GM18499 (cell line): Measurements from ENCODE around the gene ARID3B.

Source experiments
- ATAC-seq: cut with Tn5 transposase; IDR thresholded peaks from one replicate; pipeline ENCODE4 v1.9.1; 2021; ENCODE audit warnings: moderate number of reproducible peaks; ENCODE audit not compliant: insufficient read depth, unreplicated experiment

Gene ARID3B

GRCh38 chr15:74599156-74599555, 58.1 kb downstream of the ARID3B start:
- ATAC-seq, result no peak

- no peak for ATAC-seq
These were observed 62.2 kb downstream of the ARID3B start for GRCh38 chr15:74603026-74603788.

- no peak for ATAC-seq
These were observed 63.0 kb downstream of the ARID3B start for GRCh38 chr15:74603789-74604705.

- no peak for ATAC-seq
These were observed 64.2 kb downstream of the ARID3B start for GRCh38 chr15:74604983-74605794.

GRCh38 chr15:74605795-74606150, 64.8 kb downstream of the ARID3B start:
- ATAC-seq, result no peak

GRCh38 chr15:74608786-74609185, 67.8 kb downstream of the ARID3B start:
- ATAC-seq, result no peak

- no peak for ATAC-seq
These were observed 68.9 kb downstream of the ARID3B start for GRCh38 chr15:74609938-74610301.

- no peak for ATAC-seq
These were observed 69.4 kb downstream of the ARID3B start for GRCh38 chr15:74610302-74610951.

- no peak for ATAC-seq
These were observed 70.3 kb downstream of the ARID3B start for GRCh38 chr15:74611341-74611740.

GRCh38 chr15:74611834-74612233, 70.8 kb downstream of the ARID3B start:
- no peak for ATAC-seq

- ATAC-seq, result no peak
These were observed 71.7 kb downstream of the ARID3B start for GRCh38 chr15:74612677-74613076.

GRCh38 chr15:74613089-74613952, 72.3 kb downstream of the ARID3B start:
- ATAC-seq, result no peak

- ATAC-seq, result no peak
These were observed 73.1 kb downstream of the ARID3B start for GRCh38 chr15:74613953-74614743.

GRCh38 chr15:74614744-74615507, 73.9 kb downstream of the ARID3B start:
- peak; percentile 32 for ATAC-seq

- peak; percentile 53 for ATAC-seq
These were observed 74.7 kb downstream of the ARID3B start, which contains the start of gene CLK3 for GRCh38 chr15:74615508-74616365. Gene CLK3, plus strand, starts transcription at chr15:74615836. Its CDS starts 3,361 bp downstream, at chr15:74619197.

GRCh38 chr15:74616366-74616939, 75.4 kb downstream of the ARID3B start:
- no peak for ATAC-seq
